ENCODE data around the gene GTPBP6. TPM values are rescaled to one million over a fixed set of nuclear protein-coding genes. Genes with fewer than 3 reads are reported as not detected.

GTPBP6 gene
- total RNA-seq = 49.9 and 64.9 TPM in 2 replicates

DNA sequence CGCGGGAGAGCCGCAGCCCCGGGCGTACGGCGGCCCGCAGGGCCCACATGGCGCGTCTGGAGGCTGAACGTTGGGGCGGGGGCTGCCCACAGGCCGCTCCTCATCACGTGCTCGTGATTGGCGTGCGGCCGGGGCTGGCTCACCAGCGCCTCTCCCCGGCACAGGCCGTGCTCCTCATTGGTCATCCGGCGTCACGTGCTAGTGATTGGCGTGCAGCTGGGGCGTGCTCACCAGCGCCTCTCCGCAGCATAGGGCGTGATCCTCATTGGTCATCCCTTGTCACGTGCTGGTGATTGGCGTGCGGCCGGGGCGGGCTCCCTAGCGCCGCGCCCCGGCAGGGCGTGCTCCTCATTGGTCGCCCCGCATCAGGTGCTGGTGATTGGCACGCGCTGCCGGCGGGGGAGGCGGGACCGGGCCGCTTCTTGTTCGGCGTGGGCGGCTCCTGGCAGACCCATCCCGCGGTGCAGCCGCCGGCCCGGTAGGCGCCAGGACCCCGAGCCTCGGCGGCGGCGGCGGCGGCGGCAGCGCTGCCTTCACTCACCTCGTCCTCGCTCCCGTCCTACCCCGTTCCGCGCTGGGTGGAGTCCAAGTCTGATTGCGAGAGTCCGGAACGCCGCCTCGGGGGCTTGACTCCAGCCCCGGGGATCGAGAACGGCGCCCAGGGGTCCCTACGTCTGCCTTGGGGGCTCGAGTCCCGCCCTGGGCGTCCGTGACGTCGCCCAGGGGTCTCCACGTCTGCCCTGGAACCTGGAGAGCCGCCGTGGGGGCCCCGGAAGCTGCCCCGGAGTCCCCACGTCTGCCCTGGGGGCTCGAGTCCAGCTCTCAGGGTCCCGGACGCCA is at the start of gene GTPBP6:
TSS of gene GTPBP6 (minus strand) at position 58 of the 840 bp plus-strand sequence. CDS start at position 49, 9 bp downstream.
- peak; percentile 99 for DNase-seq (ENCODE audit: low read depth, low spot score)

DNA sequence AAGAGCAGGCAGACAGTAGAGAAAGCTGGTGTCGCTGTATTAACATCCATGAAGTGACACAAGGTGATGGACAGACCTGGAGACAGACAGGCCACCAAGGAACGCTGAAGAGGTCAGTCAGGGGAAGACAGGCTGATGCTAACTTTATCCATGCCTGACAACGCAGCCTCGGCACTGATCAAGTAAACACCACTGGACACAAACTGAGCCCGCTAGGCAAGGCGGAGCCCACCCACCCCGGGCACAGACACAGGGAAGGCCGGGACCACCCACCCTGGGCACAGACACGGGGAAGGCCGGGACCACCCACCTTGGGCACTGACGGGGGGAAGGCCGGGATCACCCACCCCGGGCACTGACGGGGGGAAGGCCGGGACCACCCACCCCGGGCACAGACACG is 49.3 kb upstream of the GTPBP6 start:
- DNase-seq (ENCODE audit: low read depth, low spot score) = no peak

GRCh38 chrX:367349-367748 is 48.8 kb upstream of the GTPBP6 start:
- DNase-seq (ENCODE audit: low read depth, low spot score) = no peak

GRCh38 chrX:363621-364375 is 45.2 kb upstream of the GTPBP6 start:
- DNase-seq (ENCODE audit: low read depth, low spot score) = no peak

- DNase-seq (ENCODE audit: low read depth, low spot score) = no peak
Measured at GRCh38 chrX:362937-363620, 44.5 kb upstream of the GTPBP6 start.

DNA sequence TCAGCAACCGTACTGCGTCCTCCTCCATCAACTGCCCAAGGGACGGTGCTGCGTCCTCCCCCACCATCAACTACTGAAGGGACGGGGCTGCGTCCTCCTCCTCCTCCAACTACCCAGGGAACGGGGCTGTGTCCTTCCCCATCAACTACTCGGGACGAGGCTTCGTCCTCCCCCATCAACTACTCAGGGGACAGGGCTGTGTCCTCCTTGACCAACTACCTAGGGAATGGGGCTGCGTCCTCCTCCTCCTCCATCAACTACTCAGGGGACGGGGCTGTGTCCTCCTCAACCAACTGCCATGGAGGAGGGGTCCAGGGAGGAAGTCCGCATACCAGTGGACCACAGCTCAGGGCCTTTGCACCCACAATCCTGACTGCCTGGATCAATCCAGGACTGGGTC is 43.8 kb upstream of the GTPBP6 start:
- no peak for DNase-seq (ENCODE audit: low read depth, low spot score)

GRCh38 chrX:361231-362145 is 42.9 kb upstream of the GTPBP6 start:
- no peak for DNase-seq (ENCODE audit: low read depth, low spot score)

GRCh38 chrX:360496-361150 is 42.0 kb upstream of the GTPBP6 start:
- DNase-seq (ENCODE audit: low read depth, low spot score) = no peak

GRCh38 chrX:358651-359143 is 40.1 kb upstream of the GTPBP6 start:
- DNase-seq (ENCODE audit: low read depth, low spot score) = no peak

DNA sequence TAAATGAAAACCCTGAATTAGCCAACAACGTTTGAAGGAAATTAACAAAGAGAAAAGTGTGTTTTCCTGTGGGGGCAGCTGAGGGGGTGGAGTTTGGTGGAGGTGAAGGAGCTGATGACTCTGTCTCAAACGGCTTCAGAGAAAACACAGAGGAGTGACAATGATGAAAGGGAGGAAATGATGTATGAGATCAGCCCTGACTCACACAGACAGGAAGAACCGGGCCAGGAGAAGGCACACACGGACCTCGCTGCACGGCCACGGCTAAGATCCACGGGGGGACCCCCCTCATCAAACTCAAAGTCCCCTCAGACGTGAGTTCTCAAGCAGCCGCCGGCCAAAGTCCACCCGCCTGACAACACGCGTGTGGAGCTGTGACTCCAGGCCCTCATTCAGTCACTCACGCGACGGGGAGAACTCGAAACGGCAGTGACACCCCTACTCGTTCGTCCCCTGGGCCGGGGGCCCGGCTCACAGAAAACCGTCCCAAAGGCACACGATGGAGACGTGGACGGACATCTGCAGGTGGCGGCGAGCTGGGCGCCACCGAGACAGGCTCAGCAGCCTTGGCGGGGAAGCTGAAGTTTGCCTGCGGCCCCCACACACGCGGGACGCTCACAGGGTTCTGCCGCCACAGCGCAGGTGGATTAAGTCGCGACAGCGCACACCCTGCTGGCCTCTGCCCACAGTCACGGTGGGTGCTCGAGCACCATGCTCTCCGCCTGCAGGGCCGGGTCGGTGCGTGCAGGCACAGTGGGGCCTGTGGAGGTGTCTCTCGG is 39.3 kb upstream of the GTPBP6 start:
- DNase-seq (ENCODE audit: low read depth, low spot score) = peak; percentile 59

- no peak for DNase-seq (ENCODE audit: low read depth, low spot score)
Measured at GRCh38 chrX:357035-357692, 38.6 kb upstream of the GTPBP6 start.

- no peak for DNase-seq (ENCODE audit: low read depth, low spot score)
Measured at GRCh38 chrX:356385-357034, 37.9 kb upstream of the GTPBP6 start.

DNA sequence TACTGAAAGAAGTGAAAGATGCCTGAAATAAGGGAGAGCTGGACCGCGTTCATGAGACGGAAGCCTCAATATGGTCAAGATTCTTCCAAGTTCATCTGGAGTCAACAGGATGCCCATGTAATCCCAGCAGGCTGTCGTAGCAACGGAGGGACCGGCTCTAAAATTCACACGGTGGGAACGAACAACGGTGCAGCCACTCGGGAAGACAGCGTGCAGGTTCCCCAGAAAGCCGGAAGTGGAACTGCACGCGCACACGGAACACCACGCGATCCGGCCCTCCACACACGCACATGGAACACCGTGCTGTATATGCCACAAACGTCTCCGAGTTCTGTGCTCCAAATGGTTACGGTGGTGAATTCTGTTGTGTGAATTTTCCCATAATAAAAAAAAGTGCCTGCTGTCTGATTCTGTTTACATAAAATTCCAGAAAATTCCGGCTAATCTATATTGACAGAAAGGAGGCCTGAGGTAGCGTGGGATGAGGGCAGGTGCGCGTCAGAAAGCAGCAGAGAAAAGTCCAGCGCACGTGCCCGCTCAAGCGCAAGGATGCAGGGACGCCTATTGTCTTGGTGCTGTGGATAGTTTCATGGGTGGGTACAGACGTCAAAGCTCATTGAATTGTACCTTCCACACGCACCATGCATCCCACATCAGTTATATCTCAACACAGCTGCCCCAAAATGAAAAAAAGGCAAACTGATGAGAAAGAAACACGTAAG is 36.9 kb upstream of the GTPBP6 start:
- DNase-seq (ENCODE audit: low read depth, low spot score) = no peak

DNA sequence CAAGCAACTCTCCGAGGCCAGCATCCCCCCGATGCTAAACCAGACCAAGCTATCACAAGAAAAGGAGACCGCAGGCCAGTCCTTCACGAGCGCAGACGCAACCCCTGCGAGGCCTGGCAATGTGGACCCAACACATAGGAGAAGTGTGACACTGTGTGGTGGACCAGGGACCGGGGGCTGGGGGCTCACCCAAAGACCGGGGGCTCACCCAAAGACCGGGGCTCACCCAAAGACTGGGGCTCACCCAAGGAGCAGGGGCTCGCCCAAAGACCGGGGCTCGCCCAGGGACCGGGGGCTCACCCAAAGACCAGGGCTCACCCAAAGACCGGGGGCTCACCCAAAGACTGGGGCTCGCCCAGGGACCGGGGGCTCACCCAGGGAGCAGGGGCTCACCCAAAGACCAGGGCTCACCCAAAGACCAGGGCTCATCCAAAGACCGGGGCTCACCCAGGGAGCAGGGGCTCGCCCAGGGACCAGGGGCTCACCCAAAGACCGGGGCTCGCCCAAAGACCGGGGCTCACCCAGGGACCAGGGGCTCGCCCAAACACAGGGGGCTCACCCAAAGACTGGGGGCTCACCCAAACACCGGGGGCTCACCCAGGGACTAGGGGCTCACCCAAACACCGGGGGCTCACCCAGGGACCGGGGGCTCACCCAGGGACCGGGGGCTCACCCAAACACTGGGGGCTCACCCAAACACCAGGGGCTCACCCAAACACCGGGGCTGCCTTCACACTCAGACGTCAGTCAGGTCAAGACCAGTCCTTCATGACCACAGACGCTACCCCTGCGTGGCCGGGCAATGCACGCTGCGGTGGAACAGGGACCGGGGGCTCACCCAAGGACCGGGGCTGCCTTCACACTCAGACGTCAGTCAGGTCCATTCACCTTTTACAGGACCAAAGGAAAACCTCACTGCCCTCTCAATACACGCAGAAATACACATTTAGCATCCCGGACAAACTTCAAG is 35.3 kb upstream of the GTPBP6 start:
- no peak for DNase-seq (ENCODE audit: low read depth, low spot score)

DNA sequence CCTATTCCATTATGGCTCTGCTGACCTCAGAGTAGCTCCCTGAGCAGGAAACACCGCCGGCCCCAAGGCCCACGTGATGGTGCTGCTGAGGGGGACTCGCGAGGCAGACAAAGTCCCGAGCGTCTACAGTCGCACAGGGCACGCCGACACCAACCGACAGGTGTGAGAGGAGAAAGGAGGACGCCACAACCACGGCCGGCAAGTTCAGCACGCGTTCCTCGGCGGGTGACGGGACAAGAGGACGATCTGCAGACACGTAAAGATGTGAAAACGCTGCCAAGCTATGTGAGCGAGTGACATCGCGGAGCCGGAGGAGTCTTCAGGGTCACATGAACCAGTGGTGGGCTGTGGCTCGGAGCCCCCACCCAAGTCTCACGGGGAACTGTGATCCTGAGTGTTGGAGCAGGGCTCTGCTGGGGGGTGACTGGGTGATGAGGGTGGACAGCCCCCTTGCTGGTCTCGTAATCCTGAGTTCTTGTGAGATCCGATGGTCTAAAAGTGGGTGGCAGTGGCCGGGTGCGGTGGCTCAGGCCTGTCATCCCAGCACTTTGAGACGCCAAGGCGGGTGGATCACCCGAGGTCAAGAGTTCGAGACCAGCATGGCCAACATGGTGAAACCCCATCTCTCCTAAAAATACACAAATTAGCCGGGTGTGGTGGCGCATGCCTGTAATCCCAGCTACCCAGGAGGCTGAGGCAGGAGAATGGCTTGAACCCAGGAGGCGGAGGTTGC is 34.2 kb upstream of the GTPBP6 start:
- no peak for DNase-seq (ENCODE audit: low read depth, low spot score)

DNA sequence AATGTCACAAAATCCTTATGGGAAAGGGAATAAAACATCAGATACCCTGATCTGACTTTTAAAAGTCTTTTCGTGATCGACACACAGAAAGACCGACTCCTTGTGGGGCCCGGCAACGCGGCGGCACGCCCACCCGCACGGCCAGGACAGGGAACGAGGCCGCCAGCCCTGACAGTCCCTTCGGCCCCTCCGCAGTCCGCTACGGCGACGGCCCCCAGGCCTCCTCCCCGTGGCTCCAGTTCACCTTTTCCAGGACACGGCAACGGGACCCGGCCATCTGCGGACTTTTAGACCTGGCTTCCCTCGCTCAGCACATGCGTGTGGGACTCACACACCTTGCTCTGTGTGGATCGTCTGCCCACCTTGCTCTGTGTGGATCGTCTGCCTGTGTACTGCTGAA is 33.6 kb upstream of the GTPBP6 start:
- DNase-seq (ENCODE audit: low read depth, low spot score) = no peak

All from pulmonary artery endothelial cell (primary cell).